HG03457 (cell line): ENCODE results near the gene NOS3.

Experiments used
- ATAC-seq: cut with Tn5 transposase; IDR thresholded peaks from one replicate; pipeline ENCODE4 v1.9.1; 2021; ENCODE audit warnings: moderate number of reproducible peaks; ENCODE audit not compliant: unreplicated experiment

The NOS3 gene

DNA sequence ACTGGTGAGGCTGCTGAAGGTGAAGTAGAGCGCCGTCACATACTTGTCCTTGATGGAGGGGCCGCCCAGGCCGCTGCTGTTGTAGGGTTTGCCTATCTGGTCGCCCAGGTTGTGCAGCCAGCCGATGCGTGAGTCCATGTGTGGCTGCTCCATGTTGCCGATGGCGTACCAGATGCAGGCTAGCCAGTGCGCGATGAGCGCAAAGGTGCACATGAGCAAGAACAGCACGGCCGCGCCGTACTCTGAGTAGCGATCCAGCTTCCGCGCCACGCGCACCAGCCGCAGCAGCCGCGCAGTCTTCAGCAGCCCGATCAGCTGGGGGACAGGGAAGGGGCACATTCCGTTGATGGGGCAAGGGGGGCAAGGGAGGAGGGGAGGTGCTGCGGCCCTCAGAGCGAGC lies 39.3 kb upstream of the NOS3 start:
- ATAC-seq, result no peak

DNA sequence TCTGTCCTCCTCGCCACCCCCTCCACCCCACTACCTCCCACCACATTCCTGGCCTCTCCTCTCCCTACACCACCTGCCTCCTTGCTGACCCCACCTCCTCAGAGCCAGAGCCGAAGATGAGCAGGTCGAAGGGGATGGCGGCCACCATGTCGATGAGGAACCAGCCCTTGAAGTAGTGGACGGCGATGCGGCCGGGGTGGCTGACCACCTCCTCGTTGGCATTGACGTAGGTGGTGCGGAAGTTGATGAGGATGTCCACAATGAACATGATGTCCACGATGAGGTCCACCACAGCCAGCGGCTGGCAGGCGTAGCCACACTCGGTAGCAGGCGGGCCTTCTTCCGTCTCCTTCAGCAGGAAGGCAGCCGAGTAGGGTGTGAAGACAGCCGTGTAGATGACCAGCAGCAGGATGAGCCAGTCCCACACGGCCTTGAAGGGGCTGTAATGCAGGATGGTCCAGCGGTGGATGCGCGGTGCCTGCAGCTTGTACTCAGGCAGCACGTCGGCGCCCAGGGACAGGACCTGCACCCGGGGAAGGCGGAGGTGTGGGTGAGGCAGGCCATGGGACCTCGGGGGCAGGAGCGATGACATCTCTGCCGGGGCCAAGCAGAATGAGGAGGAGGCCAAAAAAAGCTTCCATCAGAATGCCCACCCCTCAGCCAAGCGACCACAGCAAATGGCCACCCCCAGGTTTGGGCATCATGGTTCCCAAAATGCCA lies 38.3 kb upstream of the NOS3 start:
- no peak for ATAC-seq

DNA sequence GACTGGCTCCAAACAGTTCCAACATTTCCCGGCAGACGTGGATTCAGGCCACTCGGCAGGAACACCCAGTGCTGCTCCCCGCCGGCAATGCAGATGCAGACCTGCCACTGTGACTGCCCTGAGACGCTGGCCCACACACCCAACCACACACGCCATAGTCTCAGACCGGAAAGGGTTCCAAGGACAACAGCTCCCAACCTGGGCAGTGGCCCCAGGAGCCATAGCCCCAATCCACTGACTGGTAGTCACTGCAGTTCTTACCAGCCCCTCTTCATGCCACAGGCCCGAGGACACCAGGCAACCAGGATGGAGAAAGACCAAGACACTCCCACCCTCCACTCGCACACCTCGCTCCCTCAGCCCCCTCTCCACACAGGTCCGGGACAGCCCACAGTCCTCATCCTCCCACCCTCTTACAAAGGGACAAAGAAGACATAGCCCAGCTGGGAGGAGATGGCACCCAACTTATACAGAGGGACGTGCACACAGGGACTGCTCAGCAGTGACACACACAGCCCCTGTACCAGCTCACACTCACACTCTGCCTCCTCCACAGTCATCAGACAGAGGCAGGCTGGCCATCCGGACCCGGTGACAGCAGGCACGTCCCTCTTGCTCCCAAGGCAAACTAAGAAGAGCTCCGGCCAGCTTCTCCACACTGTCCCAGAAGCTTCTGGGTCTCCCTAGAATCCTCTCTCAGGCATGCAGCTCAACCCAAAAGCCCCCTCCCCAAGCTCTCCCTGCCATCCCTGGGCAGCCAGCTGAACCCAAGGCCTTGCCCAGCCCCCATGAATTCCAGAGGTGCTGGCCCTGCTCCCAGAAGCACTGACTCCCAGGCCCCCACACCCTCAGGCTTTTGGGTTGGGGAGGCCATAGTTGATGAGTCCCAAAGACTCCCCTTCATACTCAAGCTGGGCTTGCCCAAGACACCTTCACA lies 37.5 kb upstream of the NOS3 start:
- no peak for ATAC-seq

DNA sequence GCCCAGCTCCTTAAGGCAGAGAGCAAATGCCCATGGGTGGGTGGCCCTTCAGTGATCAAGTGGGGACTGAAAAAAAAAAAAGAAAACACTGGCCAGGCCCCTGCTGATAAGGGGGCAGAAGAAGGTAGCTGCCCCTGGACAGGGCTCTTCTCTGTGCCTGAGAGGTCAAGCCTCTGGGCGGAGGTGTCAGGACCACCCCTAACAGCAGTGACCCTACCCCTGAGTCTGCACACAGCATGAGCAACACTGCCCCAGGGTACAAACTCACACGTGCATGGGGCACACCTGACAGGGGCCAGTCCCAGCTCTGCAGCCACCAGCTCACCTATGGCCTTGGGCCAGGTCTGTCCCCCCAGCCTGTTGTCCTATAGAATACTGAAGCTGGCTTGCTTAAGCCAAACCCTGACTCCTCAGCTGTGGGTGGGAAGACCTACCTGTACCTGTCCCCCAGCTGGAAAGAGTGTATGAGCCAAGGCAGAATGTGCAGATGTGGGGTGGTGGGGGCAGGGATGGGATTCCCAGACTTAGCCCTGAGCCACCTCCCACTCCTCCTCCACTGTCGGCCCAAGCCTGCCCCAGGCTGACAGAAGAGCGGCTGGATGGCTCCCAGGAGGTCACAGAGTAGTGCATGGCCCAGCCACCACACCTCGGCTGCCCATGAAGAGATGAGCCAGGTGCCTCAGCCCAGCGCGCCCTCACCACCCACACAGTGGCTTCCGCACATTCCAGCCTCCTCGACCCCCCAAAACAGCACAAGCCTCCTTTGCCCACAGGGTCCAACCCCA lies 36.4 kb upstream of the NOS3 start:
- ATAC-seq, result no peak

DNA sequence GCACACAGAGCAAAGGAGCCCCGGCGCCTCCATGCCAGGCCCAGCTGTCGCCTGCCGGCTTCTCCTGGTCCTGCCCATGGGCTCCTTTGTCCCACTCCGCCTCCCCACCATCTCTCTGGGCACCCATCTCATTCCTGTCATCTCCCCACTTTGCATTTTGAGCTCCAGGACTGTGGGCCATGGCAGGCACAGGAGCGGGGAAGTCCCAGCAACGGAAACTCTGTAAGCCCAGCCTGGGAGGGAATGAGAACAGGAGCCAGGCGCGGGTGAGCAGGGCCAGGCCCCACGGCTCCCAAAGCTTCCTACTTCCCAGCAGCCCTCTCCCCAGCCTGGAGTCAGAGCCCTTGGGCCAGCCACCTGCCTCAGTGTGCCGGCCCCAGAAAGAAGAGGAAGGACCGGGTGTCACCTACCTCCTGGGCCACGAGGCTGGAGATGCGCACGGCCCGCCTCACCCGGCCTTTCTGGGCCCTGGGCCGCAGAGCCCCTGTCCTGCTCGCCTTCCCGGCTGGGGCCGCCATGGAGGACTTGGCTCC lies 35.8 kb upstream of the NOS3 start:
- no peak for ATAC-seq

DNA sequence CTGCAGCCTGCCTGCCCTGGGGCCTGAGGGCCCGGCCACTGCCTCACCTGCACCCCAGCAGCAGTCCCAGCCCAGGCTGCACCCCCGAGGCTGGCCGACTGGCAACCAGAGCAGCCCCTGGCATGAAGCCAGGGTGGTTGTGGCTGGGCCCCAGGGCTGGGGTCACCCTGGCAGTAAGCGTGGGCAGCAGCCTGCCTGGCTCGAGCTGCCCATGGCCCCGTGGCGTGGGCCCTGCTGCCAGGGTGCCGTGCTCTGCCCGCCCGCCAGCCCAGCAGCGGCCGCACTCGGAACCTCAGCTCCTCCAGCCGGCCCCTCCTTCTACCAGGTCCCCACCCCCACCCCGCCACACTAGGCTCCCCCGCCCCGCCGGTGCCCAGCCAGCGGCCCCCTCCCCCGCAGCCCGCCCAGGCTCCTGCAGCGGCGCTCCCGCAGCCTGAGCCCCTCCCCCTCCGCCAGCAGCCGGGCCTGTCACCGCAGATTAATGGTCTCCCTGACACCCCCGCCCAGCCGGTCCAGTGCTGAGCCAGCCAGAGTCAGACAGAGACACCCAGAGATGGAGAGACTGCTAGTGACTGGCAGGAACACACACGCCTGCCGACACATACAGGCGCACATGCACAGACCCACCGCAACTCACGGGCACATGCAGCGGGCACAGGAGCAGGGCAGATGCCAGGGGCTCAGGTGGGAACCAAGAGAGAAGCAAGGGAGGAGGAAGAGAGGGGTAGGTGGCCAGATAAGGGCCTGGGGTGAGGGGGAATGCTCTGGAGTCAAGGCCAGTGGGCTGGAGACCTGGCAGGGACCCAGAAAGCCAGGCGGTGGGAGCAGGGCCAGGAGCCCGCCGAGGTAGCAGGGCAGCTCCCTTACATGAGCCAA lies 35.1 kb upstream of the NOS3 start:
- ATAC-seq, result no peak

DNA sequence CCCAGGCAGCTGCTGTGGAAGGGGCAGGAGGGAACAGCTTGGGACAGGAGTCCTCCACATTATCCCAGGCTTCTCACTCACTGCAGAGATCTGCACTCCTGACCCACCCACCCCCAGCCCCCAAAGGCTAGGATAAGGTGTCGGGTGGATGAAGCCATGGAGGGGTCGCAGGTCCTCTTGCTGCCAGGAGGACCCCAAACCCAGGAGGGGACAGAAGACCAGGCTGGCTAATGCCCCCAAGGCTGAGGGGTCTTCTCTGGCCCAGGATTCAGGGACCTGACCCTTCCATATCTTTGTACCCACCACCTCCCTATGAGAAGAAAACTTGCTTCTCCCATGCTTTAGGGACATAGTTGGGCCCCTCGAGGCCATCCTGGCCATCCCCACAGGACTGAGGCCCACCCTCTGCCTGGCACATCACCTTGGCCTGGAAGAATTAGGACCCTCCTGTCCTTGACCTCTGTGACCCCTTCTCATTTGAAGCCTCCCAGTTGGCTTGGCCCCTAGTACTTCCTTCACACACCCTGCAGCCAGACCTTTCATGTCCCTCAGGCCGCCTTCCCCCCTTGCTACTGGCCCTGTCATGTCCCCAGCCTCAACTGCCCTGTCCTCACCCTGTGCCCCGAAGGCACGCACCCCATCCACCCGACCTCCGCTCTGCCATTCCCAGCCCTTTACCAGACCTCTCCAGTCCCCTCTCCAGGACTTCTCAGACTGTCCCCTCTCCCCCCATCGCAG lies 34.3 kb upstream of the NOS3 start:
- no peak for ATAC-seq

DNA sequence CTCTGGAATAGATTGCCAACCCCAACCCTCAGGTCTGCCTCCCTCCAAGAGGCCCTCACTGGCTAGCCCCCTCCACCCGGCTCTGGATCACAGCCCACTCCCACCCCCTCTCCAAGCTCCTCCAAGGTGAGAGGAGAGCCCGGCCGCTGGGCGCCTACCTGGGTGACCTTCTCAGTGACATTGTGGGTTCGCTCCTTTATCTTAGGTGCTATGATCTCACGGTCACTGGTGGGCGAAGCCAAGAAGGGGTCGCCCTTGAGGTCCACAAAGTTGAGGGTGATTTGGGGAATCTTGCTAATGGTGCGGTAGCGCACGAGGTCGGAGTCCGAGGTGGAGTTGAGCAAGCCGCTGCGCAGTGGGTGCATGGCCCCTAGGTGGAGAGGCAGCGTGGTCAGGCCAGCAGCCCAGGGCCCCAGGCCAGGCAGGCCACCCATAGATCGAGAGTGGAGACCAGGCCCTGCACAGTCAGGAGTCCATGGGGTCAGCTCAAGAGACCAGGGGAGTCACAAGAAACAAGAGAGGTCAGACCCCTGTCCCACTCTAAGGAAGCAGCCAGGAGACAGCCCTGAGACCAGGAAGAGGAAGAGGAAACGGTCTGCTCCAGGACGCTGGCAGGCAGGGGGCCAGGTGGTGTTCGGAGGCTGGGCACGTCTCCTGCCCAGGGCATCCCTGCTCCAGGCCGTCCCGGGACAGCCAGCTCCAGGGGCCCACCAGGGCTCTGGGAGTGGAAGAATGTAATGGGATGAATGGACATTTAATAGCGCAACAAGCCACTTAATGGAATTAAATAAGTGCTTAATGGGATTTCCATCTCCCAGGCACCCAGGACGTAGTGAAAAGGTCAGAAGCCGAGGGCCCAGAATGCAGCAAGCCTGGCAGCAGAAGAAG lies 33.4 kb upstream of the NOS3 start:
- no peak for ATAC-seq

DNA sequence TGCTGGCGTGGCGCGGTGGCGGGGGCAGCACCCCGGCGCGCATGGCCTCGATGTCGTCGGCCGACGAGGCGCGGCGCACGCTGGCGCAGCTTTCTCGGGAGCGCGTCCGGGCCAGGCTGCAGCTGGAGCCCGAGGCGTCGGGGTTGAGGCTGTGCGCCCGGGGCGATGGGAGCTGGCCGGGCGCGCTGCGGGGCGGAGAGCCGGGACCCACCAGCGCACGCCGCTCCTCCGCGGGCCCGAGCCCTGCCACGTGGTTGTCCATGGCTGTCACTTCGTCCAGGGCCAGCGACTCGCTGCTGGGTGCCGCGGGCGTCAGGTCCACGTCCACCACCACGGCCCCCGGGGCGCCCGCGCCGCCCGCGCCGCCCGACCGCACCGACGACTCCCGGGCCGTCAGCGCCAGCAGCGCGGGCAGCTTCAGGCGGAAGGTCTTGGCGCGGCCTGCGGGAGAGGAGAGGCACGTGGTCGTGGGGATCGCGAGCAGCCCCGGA lies 32.7 kb upstream of the NOS3 start:
- no peak for ATAC-seq

DNA sequence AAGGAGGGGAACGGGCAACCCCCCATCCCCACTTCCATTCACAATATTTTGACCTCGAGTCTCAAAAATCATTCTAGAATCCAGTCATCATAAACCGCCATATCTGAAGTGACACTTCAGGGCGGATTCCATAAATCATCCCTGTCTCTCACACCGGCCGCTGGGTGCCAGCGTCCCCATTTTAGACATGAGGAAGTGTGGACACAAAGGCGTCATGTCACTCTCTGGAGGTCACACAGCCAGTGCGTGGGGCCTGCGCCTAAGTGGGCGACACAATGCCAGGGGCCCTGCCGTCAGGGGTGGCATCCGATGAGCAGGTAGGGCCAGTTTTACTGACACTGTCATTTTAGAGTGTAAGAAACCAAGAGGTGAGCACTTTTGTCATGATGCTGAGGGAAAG lies 32.2 kb upstream of the NOS3 start:
- ATAC-seq, result no peak

DNA sequence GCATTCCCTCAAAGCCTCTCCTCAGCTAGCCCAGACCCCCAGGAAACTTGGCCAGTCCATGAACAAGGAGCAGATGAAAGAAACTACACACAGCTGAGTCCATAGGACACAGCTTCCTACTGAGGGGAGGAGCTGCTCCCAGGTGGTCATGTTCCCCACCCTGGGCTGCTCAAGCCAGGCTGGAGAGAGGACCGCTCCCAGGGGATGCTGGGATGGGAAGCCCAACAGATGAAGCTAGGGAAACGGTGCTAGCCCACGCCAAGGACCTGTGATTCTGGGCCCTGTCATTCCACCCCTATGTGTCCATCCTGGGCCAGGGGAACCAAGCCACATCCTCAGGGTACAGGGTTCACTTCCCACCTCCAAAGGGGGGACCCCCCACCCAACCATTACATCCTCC lies 31.7 kb upstream of the NOS3 start:
- no peak for ATAC-seq

DNA sequence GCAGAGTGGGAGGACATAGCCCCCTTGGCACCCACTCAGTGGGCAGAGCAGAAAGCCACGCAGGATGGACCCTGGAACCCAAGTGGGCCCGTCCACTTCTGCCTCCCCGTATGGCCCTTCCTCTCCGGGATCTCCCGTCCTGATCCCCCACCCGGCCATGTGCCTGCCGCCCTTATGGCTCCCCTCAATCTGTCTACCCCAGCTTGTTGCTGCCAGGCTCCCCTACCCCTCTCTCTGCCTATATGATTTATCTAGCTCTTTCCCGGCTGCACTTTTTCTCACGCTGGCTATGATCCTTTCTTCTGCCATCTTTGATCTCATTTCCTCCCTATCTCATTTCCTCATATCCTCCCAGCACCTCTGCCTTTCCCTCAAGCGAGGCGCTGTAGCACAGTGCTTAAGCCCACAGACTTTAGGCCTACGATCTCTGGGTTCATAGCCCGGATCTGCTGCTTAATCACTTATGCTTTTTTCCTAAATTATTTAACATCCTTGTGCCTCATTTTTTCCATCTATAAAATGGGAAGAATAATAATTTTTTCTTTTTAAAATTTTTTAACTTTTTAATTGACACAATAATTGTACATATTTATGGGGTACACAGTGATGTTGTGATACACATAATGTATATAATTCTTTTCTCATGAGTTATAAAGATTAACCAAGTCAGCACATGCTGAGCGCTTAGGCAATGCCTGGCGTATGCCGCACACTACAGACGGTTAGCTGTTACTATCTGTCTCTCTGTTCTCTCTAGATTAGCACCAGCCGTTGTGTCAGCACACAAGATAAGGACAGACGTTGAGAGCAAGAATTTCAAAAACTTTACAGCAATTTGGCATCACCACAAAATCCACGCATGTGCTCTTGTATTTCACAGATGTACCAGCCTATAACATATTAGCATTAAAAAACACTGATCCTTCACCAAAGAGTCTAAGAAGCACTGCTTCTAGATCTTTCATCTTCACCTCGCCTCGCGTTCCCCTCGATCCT lies 30.8 kb upstream of the NOS3 start:
- ATAC-seq, result no peak

DNA sequence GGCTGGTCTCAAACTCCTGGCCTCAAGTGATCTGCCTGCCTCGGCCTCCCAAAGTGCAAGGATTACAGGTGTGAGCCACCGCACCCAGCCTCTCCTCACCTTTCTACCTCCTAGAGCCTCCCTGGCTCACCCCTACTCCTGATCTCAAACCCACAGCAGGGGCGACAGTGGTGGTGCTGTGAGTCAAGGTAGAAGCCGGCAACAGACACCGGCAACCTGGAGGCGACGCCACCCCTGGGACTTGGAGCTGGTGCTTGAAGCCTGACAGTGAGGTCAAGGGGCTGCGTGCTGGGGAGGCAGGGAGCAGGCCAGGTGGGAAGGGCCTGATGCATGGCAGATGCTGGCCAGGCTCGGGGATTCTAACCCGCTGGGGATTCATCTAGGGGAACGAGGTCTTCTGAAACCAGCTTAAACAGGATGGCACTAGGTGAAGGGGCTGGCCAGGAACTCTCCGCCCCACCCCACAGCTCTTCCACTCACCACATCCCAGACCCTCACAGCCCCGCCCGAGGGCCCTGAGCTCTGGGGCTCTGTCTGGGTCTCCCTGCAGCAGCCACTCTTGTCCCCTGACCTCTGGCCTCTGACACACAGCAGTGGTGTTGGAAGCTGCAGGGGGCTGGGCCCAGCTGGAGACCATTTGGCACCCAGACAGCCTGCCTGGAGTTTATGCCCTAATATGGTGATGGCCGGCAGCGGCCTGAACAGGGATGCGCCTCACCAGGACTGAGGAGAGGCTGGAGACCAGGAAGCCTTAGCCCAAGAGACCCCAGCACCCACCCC lies 29.1 kb upstream of the NOS3 start:
- no peak for ATAC-seq

DNA sequence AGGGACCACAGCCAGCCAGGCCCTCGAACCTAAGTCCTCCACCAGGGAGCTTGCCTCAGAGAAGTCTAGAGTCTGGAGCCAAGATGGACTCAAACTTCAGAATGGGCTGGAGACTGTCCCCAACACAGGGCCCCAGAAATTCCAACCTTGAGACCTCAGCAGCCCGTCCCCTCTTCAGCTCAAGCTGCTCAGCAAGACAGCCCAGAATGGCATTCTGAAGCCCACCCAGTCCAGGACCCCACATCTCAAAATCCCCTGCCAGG lies 28.6 kb upstream of the NOS3 start:
- no peak for ATAC-seq

DNA sequence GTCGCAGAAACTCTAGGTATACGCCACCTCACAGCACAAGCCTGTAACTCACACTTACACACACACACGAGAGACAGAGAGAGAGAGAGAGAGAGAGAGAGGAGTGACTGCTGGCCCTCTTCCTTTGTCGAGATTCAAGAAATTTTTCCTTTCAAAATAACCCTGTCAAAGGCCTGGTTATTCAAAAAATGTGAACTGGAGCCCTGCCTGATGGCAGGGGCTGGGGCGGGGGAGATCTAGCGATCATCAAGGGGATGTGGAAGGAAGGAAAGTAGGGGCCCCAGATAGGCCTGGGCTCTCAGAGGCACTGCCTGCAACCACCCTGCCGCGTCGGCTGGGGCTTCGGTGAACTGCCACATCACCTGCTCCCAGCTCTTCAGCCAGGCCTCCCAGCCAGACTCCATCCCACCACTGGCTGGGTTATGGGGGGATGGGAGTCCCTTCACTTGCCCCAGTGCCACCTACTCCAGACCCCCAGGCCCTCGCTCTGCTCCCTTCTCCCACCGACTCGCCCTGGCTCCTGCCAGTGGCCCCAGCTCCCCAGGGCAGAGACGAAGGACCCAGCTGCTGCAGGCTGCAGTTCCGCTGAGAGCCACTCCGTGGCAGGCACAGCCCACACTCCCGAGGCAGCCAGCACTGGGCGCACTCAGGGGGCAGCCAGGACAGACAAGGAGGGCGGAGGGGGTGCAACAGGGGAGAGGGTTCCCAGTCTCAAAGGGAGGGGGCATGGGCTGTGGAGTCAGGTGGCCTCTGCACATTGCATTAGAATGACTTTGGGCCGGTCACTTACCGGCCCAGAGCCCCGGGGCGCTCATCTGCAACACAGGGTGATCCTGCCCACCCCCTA lies 28.0 kb upstream of the NOS3 start:
- ATAC-seq, result peak; percentile 65
